ENCODE results near the gene STN1.
"Not testable (repeated sequence)": the region's sequence is repeated elsewhere in the genome, so short reads cannot be mapped to it uniquely, and the experiment has no call there.

Gene STN1

DNA sequence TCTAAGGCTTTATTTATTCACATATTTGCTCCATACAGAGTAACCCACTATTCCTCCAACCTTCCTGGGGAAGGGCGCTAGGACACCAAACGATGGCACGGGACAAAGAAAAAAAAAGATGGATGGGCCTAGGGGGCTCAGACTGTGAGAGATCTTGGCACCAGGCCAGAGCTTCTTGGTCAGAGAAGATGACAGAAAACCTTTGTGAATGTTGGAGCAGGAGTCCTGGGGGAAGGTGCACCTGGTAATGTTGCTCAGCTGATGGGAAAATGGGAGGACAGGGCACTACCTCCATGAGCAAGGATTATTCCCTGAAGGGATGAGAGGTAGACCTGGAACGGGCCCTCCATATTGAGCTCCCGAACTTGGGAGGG is 61.2 kb downstream of the STN1 start:
- no peak for DNase-seq

DNA sequence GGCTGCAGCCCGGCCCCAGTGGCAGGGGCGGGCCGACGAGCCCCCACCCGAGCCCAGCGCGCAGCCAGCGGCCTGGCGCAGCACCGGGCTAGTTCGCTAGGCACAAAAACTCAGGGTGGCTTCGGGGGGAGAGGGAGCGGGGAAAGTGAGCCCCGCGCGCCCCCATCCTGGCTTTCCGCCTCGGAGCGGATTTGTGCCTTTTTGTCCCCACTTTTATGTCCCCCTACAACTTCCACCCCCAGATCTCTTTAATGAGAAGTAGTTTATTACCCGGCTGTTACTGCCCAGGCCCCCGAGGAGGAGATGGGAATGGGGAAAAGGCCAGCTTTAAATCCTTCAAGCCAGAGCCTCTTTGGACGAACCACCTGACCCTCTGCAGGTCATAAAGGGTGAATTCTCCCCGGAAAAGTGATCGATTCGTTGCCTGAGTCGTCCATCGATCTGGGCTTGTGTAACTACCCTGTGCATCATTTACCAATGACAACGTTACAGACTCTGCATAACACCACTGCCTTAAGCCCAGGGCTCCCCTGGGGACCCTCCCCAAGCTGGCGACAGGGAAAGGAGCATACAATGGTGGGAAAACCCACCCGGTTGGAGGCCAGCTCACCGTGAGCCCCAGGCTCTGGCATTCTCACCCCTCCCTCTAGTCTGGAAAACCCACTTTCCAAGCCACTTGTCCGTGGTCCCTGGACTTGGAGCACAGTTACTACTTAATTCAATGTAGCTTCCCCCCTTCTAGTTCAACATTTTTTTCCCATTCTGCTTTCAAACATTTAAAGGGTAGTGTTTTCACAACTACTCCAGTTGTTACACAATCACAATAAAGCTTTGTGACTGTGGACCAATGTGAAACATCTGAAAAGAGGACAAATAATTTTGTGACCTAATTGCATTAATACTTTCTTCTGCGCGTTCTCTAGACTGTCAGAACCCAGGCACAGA is 61.9 kb downstream of the STN1 start:
- no peak for DNase-seq

DNA sequence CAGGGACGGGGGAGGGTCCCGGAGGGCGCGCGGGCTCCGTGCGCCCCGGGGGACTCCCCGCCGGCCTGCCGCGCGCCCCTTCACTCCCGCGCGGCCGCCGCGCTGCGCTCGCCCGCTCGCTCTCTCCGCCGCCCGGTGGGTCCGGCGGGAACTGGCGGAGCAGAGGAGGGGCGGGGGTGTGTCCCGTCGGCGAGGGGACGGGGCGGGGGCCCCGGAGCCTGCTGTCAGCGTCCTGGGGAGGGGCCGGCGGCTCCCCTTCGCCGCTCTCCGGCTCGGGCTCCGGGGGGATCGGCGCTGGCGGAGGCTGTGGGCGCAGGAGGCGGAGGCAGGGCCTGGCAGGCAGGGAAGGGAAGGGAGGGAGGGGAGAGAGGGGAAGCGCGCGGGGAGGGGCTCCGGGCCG is 62.6 kb downstream of the STN1 start, which contains the start of gene SH3PXD2A:
Gene SH3PXD2A, minus strand, starts transcription at position 153 of the 400 bp plus-strand sequence. CDS start 310 bp downstream, outside the sequence.
- DNase-seq: peak in 1 of 2 donors; percentile 27

DNA sequence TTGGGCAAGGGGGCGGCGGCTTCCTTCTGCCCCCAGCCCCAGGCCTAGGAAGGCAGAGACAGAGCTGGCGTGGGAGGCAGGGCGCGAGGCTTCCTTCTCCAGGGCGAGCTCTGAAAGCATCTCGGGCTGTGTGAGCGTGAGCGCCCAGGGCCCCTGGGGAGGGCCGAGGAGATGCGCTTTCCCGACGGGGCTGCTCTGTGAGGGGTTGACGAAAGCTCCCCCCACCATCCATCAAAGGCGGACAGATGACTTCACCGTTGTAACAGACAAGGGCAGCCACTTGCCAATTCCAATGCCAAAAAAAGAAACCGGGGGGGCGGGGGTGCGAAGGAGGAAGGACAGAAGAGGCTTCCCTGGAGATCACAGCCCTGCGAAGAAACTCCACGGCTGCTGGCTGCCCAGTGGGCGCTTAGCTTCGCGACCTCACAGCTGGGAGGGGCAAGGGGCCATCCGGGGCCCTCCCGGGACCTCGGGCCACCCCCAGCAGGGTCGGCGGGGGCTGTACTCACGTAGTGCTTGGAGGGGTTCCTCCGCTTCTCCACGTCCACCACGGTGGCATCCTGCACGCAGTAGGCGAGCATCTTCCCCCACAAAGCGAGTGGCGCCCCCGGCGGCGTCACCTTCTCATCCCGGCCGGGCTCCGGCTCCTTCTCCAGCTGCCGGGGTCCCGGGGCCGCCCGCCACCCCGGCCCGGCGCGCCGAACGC is 63.1 kb downstream of the STN1 start:
- peak in 1 of 2 donors; percentile 9 for DNase-seq

DNA sequence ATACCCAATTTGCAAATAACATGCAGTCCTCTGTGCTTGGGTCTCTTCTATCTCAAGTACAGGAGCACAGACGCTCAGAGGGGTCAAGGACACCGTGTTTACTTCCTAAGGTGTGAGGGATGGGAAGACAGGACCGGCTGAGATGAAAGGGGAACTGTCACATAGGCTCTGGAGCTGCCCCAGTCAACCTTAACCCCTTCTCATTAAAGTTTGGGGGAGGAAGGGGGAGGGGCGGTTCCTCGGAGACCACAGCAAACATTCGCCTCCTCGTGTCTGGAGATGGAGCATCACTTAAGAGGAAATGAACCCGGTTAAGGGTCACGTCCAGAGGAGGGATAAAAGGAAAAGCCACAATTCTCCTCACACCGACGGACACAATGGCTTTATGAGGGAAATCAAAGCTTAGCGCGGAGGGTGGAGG is 63.7 kb downstream of the STN1 start:
- DNase-seq: no peak

DNA sequence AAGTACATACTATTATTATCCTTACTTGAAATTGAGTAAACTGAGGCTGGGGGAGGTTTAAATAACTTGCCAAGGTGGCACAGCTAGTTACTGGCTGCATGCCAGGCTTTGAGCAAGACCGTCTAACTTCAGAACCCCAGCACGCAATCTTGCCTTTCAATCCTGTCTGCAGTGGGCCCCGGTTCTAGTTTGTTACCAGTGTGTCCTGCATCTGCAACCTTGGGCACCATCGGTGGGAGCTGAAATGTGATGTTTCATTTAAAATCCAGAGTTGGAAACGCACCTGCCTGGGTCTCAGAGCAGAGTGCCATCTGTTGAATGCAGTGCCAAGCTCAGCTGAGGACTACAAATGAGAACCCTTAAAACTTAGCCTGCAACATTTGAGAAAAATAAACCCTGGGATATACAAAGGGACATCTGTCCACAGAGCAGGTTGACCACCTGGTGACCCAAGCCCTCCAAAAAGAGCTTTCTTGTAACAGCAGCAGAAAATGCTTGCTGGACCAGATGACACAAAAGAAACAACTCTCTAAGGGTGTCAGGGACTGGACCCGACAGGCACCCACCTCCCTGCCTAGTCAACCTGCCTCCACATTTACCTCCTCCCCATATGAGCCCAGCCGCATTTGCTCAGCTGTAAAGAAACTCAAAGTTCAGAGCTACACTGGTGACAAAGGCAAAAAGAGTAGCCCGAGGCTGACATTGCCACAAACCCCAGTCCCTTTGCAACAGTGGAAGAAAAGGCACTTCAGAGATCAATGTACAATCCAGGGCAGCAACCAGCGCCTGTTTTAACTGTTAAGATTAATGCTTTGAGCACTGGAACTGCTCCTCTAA is 64.3 kb downstream of the STN1 start:
- DNase-seq: no peak

DNA sequence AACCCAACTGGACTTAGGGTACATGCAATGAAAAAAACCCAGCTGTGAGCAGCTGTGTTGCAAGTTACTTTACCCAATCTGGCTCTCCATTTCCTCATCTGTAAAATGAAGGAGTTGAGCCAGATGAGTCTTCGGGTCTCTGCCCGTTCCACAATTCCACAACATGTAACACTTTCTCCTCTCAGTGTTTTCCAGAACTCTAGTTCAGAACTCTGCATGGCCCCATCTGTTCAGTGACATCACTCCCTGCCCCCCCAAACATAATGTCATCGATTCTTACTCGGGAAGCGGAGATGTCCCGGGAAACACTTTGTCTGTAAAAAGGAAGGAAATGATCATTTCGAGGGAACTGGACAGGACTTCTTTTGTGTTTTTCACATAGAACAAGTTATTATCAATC is 65.1 kb downstream of the STN1 start:
- no peak for DNase-seq

DNA sequence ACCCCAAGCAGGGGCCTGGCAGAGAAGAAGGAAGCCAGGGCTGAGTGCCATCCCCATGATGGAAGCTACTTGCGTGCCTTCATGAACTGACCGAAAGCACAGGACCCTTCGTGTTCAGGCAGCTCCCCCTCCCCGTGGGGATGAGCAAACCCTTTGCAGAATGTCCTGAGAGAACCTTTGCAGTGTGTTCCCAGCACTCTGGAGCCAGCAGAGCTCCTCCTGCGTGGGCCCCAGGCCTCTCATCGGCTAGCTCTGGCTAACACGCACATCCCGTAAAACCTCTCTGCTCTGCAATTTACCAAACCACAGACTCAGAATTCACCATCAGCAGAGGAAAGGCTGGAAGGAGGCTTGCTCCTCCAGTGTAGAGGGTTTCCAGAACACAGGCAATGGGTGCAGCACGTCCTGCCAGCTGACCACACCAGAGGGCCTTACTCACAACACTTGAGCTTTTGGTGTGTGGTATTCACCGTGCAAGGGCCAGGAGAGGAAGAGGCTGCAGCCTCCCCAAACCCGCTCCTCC is 65.7 kb downstream of the STN1 start:
- DNase-seq: no peak

DNA sequence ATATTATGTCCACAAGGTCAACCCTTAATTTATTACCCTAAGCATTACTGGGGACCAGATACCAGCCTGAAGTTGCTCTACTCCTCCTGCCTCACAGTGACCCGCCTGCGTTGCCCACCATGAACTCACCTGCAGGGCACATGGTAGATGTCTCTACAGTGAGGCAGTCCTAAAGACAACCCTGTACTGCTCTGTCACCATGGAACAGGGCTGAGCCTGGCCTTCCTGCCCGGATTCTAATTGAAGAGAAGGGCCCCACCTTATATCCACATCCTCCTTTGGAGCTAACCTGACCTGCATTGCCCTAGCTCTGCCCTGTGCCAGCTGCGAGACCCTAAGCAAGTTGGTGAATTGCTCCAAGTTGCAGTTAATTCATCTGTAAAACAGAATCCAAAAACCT is 66.7 kb downstream of the STN1 start:
- DNase-seq: no peak

DNA sequence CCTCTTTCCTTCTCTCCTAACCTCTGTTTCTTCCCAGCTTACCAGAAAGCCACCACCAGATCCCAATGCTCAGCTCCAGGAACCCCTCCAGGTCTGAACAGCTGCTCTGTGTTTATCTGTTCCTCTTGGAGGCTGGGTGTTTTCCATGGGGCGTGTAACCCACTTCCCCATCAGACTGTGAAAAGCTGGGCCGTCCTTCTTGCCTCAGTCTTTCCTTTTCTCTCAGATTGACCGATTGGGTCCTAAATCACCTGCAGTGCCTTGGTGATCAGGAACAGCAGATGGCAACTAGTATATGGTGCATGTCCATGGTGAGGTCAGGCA is 67.5 kb downstream of the STN1 start:
- DNase-seq: no peak

DNA sequence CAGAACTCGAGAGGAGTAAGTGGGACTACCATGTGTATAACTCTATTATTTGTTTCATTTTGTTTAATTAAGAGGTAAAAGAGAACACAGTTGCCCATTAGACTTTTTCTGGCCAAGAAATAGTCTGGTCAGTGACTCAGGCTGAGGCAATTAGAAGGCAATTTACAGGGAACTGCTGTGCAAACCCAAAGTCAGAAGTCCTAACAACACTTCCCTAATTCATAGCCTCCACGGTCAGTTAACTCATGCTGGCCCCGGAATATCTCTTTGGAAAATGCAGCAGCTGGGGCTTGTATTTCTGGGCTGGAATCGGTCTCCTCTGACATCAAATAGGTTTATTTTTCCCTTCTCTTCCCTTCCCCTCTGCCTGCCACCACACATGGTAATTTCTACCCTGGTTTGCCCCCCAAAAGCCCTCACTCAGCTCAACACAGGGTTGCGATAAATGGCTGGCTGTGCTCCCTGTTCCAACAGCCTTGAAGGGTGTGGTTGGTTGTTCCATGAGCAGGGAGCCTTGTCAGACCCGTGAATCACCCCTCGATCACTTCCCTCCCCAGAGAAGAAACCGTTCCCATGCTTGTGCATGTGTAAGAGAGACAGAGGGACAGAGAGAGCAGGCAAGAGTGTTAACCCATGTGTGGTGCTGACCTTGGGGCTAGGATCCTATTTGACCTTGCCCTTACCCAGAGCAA is 68.0 kb downstream of the STN1 start:
- no peak for DNase-seq

DNA sequence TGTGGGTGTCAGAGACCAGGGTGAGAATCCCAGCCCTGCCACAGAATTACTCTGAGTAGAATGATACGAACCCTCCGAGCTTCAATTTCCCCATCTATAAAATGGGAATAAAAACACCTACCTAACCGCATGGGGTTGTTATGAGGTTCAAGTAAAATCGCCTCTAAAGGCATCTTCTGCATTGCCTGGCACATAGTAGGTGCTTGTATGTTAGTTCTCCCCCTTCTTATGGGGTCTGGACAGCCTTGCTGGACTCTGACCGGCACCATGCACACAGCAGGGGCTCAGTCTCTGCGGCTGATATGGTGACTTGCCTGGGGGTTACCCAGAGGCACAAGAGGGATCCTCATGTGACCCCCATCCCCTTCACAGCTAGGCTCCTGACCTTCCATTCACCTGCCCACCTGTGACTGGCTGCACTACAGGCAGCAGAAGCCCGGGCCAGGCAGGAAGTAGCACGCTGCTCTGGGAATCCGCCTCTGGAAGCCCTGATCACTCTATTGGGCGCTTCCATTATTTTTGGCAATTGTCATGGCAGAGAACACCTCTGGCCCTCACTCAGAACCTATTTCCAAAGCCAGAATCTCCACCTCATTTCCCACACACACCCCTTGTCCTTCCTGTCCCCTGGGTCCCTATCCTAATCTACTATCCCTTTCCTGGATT is 68.6 kb downstream of the STN1 start:
- DNase-seq: no peak

DNA sequence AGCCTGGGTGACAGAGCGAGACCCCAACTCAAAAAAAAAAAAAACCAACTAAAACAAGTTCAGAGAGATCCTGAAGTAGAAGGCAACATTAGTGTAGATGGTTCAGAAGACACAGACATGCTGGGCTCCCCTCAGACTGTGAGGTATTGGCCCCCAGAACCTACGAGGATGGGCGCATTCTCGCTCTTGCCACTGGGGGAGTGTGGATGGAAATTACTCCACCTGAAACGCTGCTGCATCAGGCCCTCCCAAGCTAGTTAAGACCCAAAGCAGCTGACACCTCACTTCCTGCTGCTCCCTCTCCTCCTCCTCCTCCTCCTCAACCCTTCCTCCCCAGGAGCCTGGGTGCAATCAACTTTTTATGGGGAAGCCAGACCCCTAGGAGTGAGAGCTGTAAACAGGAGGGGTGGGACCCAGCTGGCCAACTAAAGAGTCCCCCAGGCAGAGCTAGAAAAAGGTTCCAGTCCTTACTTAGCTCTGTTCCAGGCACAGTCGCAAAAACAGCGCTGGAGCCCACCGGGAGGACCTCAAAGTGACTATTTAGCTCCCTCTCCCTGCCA is 70.0 kb downstream of the STN1 start:
- no peak for DNase-seq

DNA sequence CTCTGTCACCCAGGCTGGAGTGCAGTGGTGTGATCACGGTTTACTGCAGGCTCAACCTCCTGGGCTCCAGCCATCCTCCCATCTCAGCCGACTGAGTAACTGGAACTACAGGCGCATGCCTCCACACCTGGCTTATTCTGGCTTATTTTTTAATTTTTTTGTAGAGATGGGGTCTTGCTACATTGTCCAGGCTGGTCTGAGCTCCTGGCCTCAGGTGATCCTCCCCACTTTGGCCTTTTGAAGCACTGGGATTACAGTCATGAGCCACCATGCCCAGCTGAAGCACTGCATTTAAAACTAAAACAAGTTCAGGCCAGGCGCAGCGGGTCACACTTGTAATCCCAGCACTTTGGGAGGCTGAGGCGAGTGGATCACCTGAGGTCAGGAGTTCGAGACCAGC is 70.6 kb downstream of the STN1 start:
- DNase-seq: no peak

DNA sequence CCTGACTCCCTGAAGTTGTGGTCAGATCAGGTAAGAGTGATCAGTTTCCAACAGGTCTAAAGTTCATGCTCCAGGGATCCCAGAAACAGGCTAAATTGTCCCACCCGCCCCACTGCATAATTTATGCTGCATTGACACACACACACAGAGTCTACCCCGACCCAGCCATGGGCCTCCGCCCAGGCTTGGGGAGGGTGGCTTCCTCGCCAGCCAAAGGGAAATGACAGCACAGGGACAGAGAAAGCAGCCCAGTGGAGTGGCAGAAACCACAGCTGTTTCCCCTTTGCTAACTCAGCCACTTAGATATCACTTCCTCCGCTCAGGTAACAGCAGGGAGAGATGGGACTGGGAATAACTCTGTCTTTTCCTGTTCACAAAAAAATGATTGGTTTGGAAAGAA is 72.0 kb downstream of the STN1 start:
- DNase-seq: peak in 1 of 2 donors; percentile 19

DNA sequence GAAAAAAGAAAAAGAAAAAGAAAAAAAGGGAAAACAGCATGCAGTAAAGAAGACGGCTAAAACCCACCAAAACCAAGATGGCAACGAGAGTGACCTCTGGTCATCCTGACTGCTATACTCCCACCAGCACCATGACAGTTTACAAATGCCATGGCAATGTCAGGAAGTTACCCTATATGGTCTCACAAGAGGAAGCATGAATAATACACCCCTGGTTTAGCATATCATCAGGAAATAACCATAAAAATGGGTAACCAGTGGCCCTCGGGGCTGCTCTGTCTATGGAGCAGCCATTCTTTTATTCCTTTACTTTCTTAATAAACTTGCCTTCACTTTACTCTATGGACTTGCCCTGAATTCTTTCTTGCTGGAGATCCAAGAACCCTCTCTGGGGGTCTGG is 72.6 kb downstream of the STN1 start:
- not testable (repeated sequence) for DNase-seq

DNA sequence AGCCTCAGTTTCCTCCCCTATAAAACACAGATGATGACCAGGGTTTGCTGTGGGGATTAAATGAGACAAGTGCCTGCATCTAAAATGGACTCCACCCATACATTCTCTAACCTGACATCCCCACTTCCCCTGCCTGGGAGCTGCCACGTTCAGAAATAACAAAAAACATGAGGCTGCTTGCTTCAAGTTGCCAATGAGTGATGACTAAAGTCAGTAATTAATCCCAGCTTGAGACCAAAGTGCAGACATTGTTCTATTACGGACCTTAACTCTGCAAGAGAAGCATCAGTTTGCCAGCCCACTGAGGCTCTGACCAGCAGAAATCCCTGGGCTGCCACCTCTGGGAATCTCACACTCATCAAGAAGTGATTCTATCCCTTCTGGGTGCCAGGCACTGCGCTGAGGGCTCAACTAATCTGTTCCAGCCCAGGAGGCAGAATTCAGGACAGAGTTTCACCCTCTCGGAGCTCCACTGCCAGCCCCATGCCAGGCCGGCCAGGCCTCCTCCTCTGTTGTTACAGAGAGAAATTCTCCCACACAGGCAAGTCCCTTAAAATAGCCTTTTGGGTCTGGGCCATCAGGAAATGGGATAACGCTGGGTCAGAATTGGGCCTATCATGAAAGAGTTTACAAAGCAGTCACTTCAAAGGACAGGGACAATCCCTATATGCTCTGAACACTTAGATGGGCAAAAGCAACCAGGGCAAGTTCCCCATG is 74.0 kb downstream of the STN1 start:
- DNase-seq: no peak

DNA sequence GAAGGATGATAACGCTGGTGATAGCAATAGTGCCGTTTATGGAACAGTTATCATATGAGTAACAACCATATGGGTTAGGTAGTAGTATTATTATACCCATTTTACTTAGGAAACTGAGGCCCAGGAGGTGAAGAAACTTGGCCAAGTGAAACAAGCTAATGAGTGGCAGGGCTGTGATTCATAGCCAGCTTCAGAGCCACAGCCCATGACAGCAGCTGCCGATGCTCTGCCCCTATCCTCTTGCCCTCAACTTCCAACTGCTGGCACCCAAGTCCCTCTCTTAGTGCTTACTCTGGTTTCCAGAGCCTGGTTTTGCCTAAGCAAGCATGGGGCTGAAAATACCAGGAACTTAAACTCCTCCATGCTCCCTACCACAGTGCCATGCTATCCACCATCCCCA is 74.9 kb downstream of the STN1 start:
- DNase-seq: no peak

DNA sequence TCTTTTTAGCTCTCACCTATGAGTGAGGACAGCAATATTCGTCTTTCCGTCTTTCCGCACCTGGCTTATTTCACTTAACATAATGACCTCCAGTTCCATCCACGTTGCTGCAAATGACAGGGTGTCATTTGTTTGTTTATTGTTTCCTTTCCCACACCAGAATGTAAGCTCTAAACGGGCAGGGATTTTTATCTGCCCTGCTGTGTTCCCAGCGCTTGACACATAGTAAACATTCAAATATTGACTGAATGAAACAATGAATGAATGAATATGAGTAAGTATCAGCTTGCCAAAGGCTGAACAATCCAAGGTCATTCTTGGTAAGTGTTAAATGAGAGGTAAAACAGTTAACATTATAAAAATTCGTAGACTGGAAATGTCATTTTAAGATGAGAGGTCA is 75.4 kb downstream of the STN1 start:
- DNase-seq: no peak

DNA sequence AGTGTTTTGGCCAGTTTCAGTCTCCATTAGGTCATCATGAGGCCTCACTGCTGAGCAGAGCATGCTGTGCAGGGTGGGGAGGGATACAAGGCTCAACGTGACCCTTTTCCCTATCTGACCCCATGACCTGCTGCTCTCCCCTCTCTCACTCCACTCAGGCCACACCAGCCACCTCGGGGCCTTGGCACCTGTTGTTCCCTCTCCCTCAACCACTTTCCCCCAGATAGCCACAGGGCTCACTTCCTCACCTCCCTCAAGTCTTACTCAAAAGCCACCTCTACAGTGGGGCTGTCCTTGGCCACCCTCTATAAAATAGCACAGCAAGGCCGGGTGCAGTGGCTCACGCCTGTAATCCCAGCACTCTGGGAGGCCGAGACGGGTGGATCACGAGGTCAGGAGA is 76.5 kb downstream of the STN1 start:
- DNase-seq: no peak

DNA sequence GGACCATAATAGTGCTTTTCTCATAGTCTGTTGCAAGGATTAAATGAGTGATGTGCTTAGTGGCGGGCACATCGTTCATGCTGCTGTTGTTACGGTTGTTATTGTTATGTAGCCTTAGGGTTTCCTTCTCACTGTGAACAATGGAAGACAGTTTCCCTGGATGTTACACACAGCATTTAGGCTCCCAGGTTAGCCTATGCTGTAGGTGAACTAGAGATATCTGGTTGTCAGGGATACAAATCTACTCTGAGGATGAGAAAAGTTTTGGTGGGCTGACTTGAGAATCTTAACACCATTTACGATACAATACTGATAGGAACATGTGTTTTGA is 77.3 kb downstream of the STN1 start:
- no peak for DNase-seq

Data from stimulated activated CD4-positive, alpha-beta T cell treated with anti-CD3 and anti-CD28 coated beads, Interleukin-2, amount 100 ng/mL, for 48 hours (primary cell).